ENCODE data around the gene MUC15.

The MUC15 gene

GRCh38 chr11:26522912-26523610, 49.0 kb downstream of the MUC15 start:
- no peak for DNase-seq
- Histone ChIP-seq H3K36me3 (no peaks in the 10 kb centered on the region), H3K4me1 (no peaks in the 10 kb centered on the region), H3K27ac (no peak overlapping the region), H3K4me3 (no peak overlapping the region), H3K9me3 (no peaks in the 10 kb centered on the region), H3K27me3 (no peaks in the 10 kb centered on the region)
- TF ChIP-seq CTCF (IDR thresholded peaks at IDR 0.05) = no peak
- intact Hi-C loops (cut with DNase I; ENCODE audit: low total_unique reads) = no loop called here

- Histone ChIP-seq H3K9me3 (no peaks in the 10 kb centered on the region), H3K27ac (no peak overlapping the region), H3K4me1 (no peaks in the 10 kb centered on the region), H3K36me3 (no peaks in the 10 kb centered on the region), H3K4me3 (no peak overlapping the region), H3K27me3 (no peaks in the 10 kb centered on the region)
- intact Hi-C loops (cut with DNase I; ENCODE audit: low total_unique reads) = no loop called here
- DNase-seq = no peak
- TF ChIP-seq CTCF (IDR thresholded peaks at IDR 0.05) = no peak
Measured at GRCh38 chr11:26519469-26519868, 52.6 kb downstream of the MUC15 start.

- Histone ChIP-seq H3K27ac (no peak overlapping the region), H3K9me3 (no peaks in the 10 kb centered on the region), H3K4me1 (no peaks in the 10 kb centered on the region), H3K4me3 (no peak overlapping the region), H3K27me3 (no peaks in the 10 kb centered on the region), H3K36me3 (no peaks in the 10 kb centered on the region)
- no peak for TF ChIP-seq CTCF (IDR thresholded peaks at IDR 0.05)
- intact Hi-C loops (cut with DNase I; ENCODE audit: low total_unique reads) = no loop called here
- DNase-seq = no peak
Measured at GRCh38 chr11:26512196-26512595, 59.9 kb downstream of the MUC15 start.

GRCh38 chr11:26510756-26511155, 61.3 kb downstream of the MUC15 start:
- no peak overlapping the region for H3K4me3 ChIP-seq
- intact Hi-C loops (cut with DNase I; ENCODE audit: low total_unique reads) = no loop called here

DNA sequence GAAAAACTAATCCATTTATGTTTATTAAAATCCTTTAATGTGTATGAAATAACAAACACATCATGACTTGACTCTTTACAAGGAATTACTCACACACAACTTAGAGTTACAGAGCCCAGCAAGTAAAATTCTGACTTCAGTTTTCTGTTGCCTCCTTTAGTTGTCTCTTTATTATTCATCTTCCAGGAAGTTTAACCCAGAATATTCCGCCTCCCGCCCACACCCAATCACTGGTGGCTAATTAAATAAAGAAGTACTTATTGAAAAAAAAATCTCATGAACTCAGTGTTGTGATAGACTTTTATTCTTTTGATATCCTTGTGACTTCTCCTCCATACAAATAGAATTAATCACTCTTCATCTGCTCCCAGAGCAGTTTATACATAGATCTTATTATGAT, 61.9 kb downstream of the MUC15 start:
- Histone ChIP-seq H3K27me3 (no peaks in the 10 kb centered on the region), H3K36me3 (no peaks in the 10 kb centered on the region), H3K4me1 (no peaks in the 10 kb centered on the region), H3K4me3 (no peak overlapping the region), H3K27ac (no peak overlapping the region), H3K9me3 (no peaks in the 10 kb centered on the region)
- no peak for TF ChIP-seq CTCF (IDR thresholded peaks at IDR 0.05)
- no peak for DNase-seq
- intact Hi-C loops (cut with DNase I; ENCODE audit: low total_unique reads) = no loop called here

More at GRCh38 chr11:26510756-26511155, 61.3 kb downstream of the MUC15 start:
- Histone ChIP-seq H3K4me1 (no peaks in the 10 kb centered on the region), H3K27me3 (no peaks in the 10 kb centered on the region), H3K27ac (no peak overlapping the region), H3K36me3 (no peaks in the 10 kb centered on the region), H3K9me3 (no peaks in the 10 kb centered on the region)
- TF ChIP-seq CTCF (IDR thresholded peaks at IDR 0.05) = no peak
- DNase-seq = no peak
